Skin epidermis (tissue), 12 donors: ENCODE measurements around the gene MYLK.

Experiments used
- H3K27ac ChIP-seq, 21 experiments: fragments of 200-600 bp; sonication (generic) in 11 of 21; one replicate each; pipeline ENCODE4 v1.5.0; 2020; ENCODE audit warnings: mild to moderate bottlenecking in 3 of 21, inconsistent platforms in 2 of 21, moderate library complexity in 2 of 21
- H3K4me3 ChIP-seq, 7 experiments: fragments of 200-600 bp; sonication (generic) in 2 of 7; one replicate each; pipeline ENCODE4 v1.5.0; 2020; ENCODE audit warnings: inconsistent platforms in 2 of 7, mild to moderate bottlenecking in 2 of 7, moderate library complexity in 1 of 7

MYLK gene

GRCh38 chr3:123880998-123881561 is 3.1 kb downstream of the MYLK start:
- no peak overlapping the region for H3K4me3 ChIP-seq

GRCh38 chr3:123878807-123879206 is 5.3 kb downstream of the MYLK start:
- no peak overlapping the region for H3K27ac ChIP-seq
- no peak overlapping the region for H3K4me3 ChIP-seq

More at GRCh38 chr3:123880998-123881561, 3.1 kb downstream of the MYLK start:
- no peak overlapping the region for H3K27ac ChIP-seq

GRCh38 chr3:123877965-123878364 is 6.2 kb downstream of the MYLK start:
- Histone ChIP-seq H3K4me3 (no peak overlapping the region), H3K27ac (no peak overlapping the region)

- no peak overlapping the region for H3K4me3 ChIP-seq
- no peak overlapping the region for H3K27ac ChIP-seq
These were observed 6.7 kb downstream of the MYLK start for GRCh38 chr3:123877466-123877865.

GRCh38 chr3:123876858-123877257 is 7.3 kb downstream of the MYLK start:
- H3K4me3 ChIP-seq: no peak overlapping the region
- H3K27ac ChIP-seq: no peak overlapping the region

- Histone ChIP-seq H3K4me3 (no peak overlapping the region), H3K27ac (no peak overlapping the region)
These were observed 11.5 kb downstream of the MYLK start for GRCh38 chr3:123872621-123873020.

GRCh38 chr3:123871946-123872345 is 12.2 kb downstream of the MYLK start:
- no peak overlapping the region for H3K4me3 ChIP-seq
- no peak overlapping the region for H3K27ac ChIP-seq

GRCh38 chr3:123870033-123870432 is 14.1 kb downstream of the MYLK start:
- no peak overlapping the region for H3K27ac ChIP-seq
- no peak overlapping the region for H3K4me3 ChIP-seq

GRCh38 chr3:123869165-123869564 is 15.0 kb downstream of the MYLK start:
- Histone ChIP-seq H3K27ac (no peak overlapping the region), H3K4me3 (no peak overlapping the region)

GRCh38 chr3:123864706-123865105 is 19.4 kb downstream of the MYLK start:
- no peak overlapping the region for H3K4me3 ChIP-seq
- no peak overlapping the region for H3K27ac ChIP-seq

- no peak overlapping the region for H3K4me3 ChIP-seq
- H3K27ac ChIP-seq: no peak overlapping the region
These were observed 22.0 kb downstream of the MYLK start for GRCh38 chr3:123862152-123862551.

GRCh38 chr3:123861081-123861836 is 22.9 kb downstream of the MYLK start:
- Histone ChIP-seq H3K4me3 (no peak overlapping the region), H3K27ac (no peak overlapping the region)

GRCh38 chr3:123859177-123859576 is 25.0 kb downstream of the MYLK start:
- H3K4me3 ChIP-seq: no peak overlapping the region
- H3K27ac ChIP-seq: no peak overlapping the region

- Histone ChIP-seq H3K27ac (no peak overlapping the region), H3K4me3 (no peak overlapping the region)
These were observed 29.2 kb downstream of the MYLK start for GRCh38 chr3:123854905-123855304.

- Histone ChIP-seq H3K4me3 (no peak overlapping the region), H3K27ac (no peak overlapping the region)
These were observed 30.3 kb downstream of the MYLK start for GRCh38 chr3:123853686-123854372.

GRCh38 chr3:123847209-123847608 is 36.9 kb downstream of the MYLK start:
- H3K4me3 ChIP-seq: no peak overlapping the region
- no peak overlapping the region for H3K27ac ChIP-seq

GRCh38 chr3:123843668-123844067 is 40.5 kb downstream of the MYLK start:
- H3K27ac ChIP-seq: no peak overlapping the region
- no peak overlapping the region for H3K4me3 ChIP-seq

- H3K4me3 ChIP-seq: no peak overlapping the region
- no peak overlapping the region for H3K27ac ChIP-seq
These were observed 41.4 kb downstream of the MYLK start for GRCh38 chr3:123842711-123843110.

GRCh38 chr3:123841476-123842238 is 42.5 kb downstream of the MYLK start:
- Histone ChIP-seq H3K4me3 (no peak overlapping the region), H3K27ac (no peak overlapping the region)

- Histone ChIP-seq H3K27ac (no peak overlapping the region), H3K4me3 (no peak overlapping the region)
These were observed 43.2 kb downstream of the MYLK start for GRCh38 chr3:123840961-123841360.
